ENCODE results near the gene GBP6.
A peak's percentile ranks its signal among the peaks of the same experiment; 100 is the strongest.
"Not testable (repeated sequence)": the region's sequence is repeated elsewhere in the genome, so short reads cannot be mapped to it uniquely, and the experiment has no call there.

The GBP6 gene

GRCh38 chr1:89369331-89369730, 5.5 kb downstream of the GBP6 start:
- DNase-seq, result no peak

- not testable (repeated sequence) for DNase-seq
These were observed 10.0 kb downstream of the GBP6 start for GRCh38 chr1:89373810-89374209.

GRCh38 chr1:89378001-89378400, 14.1 kb downstream of the GBP6 start:
- no peak for DNase-seq

- no peak for DNase-seq
These were observed 17.8 kb downstream of the GBP6 start for GRCh38 chr1:89381618-89382017.

GRCh38 chr1:89382479-89382878, 18.6 kb downstream of the GBP6 start:
- DNase-seq, result no peak

GRCh38 chr1:89383185-89383584, 19.3 kb downstream of the GBP6 start:
- DNase-seq, result no peak

GRCh38 chr1:89390707-89391106, 26.8 kb downstream of the GBP6 start:
- no peak for DNase-seq

GRCh38 chr1:89391686-89392085, 27.8 kb downstream of the GBP6 start:
- no peak for DNase-seq

GRCh38 chr1:89394851-89395250, 31.0 kb downstream of the GBP6 start:
- no peak for DNase-seq

GRCh38 chr1:89396902-89397301, 33.0 kb downstream of the GBP6 start:
- DNase-seq, result no peak

- DNase-seq, result no peak
These were observed 41.5 kb downstream of the GBP6 start for GRCh38 chr1:89405275-89405929.

- DNase-seq, result no peak
These were observed 43.5 kb downstream of the GBP6 start for GRCh38 chr1:89407360-89407759.

- not testable (repeated sequence) for DNase-seq
These were observed 43.9 kb downstream of the GBP6 start for GRCh38 chr1:89407768-89408167.

- no peak for DNase-seq
These were observed 61.2 kb downstream of the GBP6 start for GRCh38 chr1:89425056-89425455.

- DNase-seq, result no peak
These were observed 65.2 kb downstream of the GBP6 start for GRCh38 chr1:89429062-89429461.

GRCh38 chr1:89429681-89430080, 65.8 kb downstream of the GBP6 start:
- not testable (repeated sequence) for DNase-seq

- DNase-seq, result peak; percentile 60
These were observed 69.6 kb downstream of the GBP6 start for GRCh38 chr1:89433421-89433820.

- not testable (repeated sequence) for DNase-seq
These were observed 70.4 kb downstream of the GBP6 start for GRCh38 chr1:89434058-89434780.

All from retina (tissue), 1 donor.